ENCODE data around the gene CBFB. TPM values are rescaled to one million over a fixed set of nuclear protein-coding genes. Genes with fewer than 3 reads are reported as not detected.

CBFB gene
- total RNA-seq, 1 experiment from 2014 or later = 50.6 TPM

DNA sequence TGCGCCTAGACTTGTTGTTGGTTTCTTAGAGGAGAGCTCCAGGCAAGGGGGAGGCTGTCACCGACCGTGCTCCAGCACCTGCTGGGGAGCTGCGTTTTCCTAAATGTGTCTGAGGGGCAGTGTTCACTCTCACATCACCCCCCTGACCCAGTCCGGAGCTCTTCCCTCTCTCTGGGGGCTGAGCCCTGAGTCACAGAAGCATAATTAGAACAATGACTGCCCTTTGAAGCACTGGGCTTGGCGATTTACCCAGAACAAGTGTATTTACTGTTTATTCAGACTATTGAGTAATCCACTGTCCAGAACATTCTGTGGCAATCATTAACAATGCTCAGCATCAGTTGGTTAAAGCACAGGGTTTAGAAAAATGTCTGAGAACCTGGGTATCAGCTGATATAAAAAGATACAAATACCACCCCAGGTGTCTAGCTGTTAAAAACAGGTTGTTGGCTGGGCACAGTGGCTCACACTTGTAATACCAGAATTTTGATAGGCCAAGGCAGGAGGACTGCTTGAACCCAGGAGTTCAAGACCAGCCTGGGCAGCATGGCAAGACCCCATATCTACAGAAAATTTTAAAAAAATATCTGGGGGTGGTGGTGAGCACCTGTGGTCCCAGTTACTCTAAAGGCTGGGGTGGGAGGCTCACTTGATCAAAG, 32.5 kb upstream of the CBFB start:
- Histone ChIP-seq H3K36me3 (ENCODE audit: low read depth, low read length) (no peaks in the 10 kb centered on the region), H3K4me1 (ENCODE audit: insufficient read depth, low read length) (no peaks in the 10 kb centered on the region), H2AFZ (ENCODE audit: low read length) (no peak overlapping the region), H3K4me2 (ENCODE audit: low read length) (no peak overlapping the region), H3K9me3 (ENCODE audit: low read length) (no peaks in the 10 kb centered on the region), H3K4me3 (ENCODE audit: low read length) (no peak overlapping the region), H4K20me1 (ENCODE audit: low read length) (no peaks in the 10 kb centered on the region), H3K9me2 (replicated peaks; ENCODE audit: low read length) (no peaks in the 10 kb centered on the region), H3K27me3 (ENCODE audit: low read length) (no peaks in the 10 kb centered on the region), H3K9ac (ENCODE audit: low read length) (no peak overlapping the region), H3K79me2 (ENCODE audit: low read length) (no peaks in the 10 kb centered on the region), H3K27ac (ENCODE audit: low read length) (no peak overlapping the region), H3F3A (ENCODE audit: low read length, unreplicated experiment) (no peaks in the 10 kb centered on the region)
- ChIA-PET POLR2A (ENCODE audit: unreplicated experiment) (no interaction called here), CTCF (no interaction called here)
- peak; percentile 45; the same call in 1 of the 2 replicates for ATAC-seq
- no peak for TF ChIP-seq EZH2 (IDR thresholded peaks at IDR 0.05; ENCODE audit: low read length, unreplicated experiment)
- peak; percentile 39 for DNase-seq
- intact Hi-C loops (cut with micrococcal nuclease) = no loop called here
- no TSS peak for BruUV-seq (replicated peaks)

DNA sequence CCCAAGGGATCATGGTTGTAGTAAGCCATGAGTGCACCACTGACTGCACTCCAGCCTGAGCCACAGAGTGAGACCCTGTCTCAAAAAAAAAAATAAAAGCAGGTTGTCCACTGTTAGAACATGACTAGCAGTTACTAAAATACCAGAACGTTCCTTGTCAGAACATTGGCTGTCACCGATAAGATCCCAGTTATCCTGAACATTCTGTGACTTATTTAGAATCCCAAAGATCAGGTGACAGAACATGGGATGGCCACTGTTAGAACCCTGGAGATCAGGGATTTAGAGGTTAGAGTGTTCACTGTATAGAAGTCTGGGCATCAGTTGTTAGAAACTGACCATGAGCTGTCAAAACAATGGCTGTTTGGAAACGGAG, 32.0 kb upstream of the CBFB start:
- ATAC-seq = no peak

GRCh38 chr16:67000384-67001351, 28.3 kb upstream of the CBFB start:
- no peak overlapping the region for H3K27ac ChIP-seq (ENCODE audit: low read length)
- CTCF ChIA-PET = no interaction called here
- POLR2A ChIA-PET (ENCODE audit: unreplicated experiment) = interaction anchor here (0.6 kb wide), 1 partner anchor 86 kb away, joined by 7 read pairs; no protein-coding TSS in a partner anchor

More for the DNA sequence above, 32.0 kb upstream of the CBFB start:
- Histone ChIP-seq H3K27ac (ENCODE audit: low read length) (no peak overlapping the region), H3K4me1 (ENCODE audit: insufficient read depth, low read length) (no peaks in the 10 kb centered on the region), H3K27me3 (ENCODE audit: low read length) (no peaks in the 10 kb centered on the region), H4K20me1 (ENCODE audit: low read length) (no peaks in the 10 kb centered on the region), H3K79me2 (ENCODE audit: low read length) (no peaks in the 10 kb centered on the region), H2AFZ (ENCODE audit: low read length) (no peak overlapping the region), H3K4me2 (ENCODE audit: low read length) (no peak overlapping the region), H3K36me3 (ENCODE audit: low read depth, low read length) (no peaks in the 10 kb centered on the region), H3K9me2 (replicated peaks; ENCODE audit: low read length) (no peaks in the 10 kb centered on the region), H3K4me3 (ENCODE audit: low read length) (no peak overlapping the region), H3K9me3 (ENCODE audit: low read length) (no peaks in the 10 kb centered on the region), H3K9ac (ENCODE audit: low read length) (no peak overlapping the region), H3F3A (ENCODE audit: low read length, unreplicated experiment) (no peaks in the 10 kb centered on the region)
- BruUV-seq (replicated peaks) = no TSS peak
- intact Hi-C loops (cut with micrococcal nuclease) = no loop called here
- DNase-seq = no peak
- ChIA-PET CTCF (no interaction called here), POLR2A (ENCODE audit: unreplicated experiment) (no interaction called here)
- TF ChIP-seq EZH2 (IDR thresholded peaks at IDR 0.05; ENCODE audit: low read length, unreplicated experiment) = no peak
- no peak for TF ChIP-seq EZH2phosphoT487 (IDR thresholded peaks at IDR 0.05; ENCODE audit: borderline replicate concordance, low read length)
- no peak for TF ChIP-seq CTCF (conservative IDR thresholded peaks at IDR 0.05; ENCODE audit: low read depth, low read length)

More at GRCh38 chr16:67000384-67001351, 28.3 kb upstream of the CBFB start:
- Histone ChIP-seq H4K20me1 (ENCODE audit: low read length) (no peaks in the 10 kb centered on the region), H3K9me3 (ENCODE audit: low read length) (no peaks in the 10 kb centered on the region), H3K79me2 (ENCODE audit: low read length) (no peaks in the 10 kb centered on the region), H3K9me2 (replicated peaks; ENCODE audit: low read length) (no peaks in the 10 kb centered on the region), H3K9ac (ENCODE audit: low read length) (peak overlapping the region; percentile 49; the same call in 1 of the 2 replicates), H3K27me3 (ENCODE audit: low read length) (no peaks in the 10 kb centered on the region), H3K4me2 (ENCODE audit: low read length) (peak overlapping the region; percentile 93), H3F3A (ENCODE audit: low read length, unreplicated experiment) (no peaks in the 10 kb centered on the region), H3K36me3 (ENCODE audit: low read depth, low read length) (no peaks in the 10 kb centered on the region), H2AFZ (ENCODE audit: low read length) (peak overlapping the region; percentile 98), H3K4me1 (ENCODE audit: insufficient read depth, low read length) (no peaks in the 10 kb centered on the region), H3K4me3 (ENCODE audit: low read length) (peak overlapping the region; percentile 73)
- TF ChIP-seq EZH2phosphoT487 (IDR thresholded peaks at IDR 0.05; ENCODE audit: borderline replicate concordance, low read length) = no peak
- TF ChIP-seq CTCF (conservative IDR thresholded peaks at IDR 0.05; ENCODE audit: low read depth, low read length) = no peak
- no peak for TF ChIP-seq EZH2 (IDR thresholded peaks at IDR 0.05; ENCODE audit: low read length, unreplicated experiment)
- intact Hi-C loops (cut with micrococcal nuclease) = no loop called here
- no TSS peak for BruUV-seq (replicated peaks)
- ATAC-seq = peak; percentile 76
- DNase-seq = peak; percentile 41

All from PC-3 (cell line).